GM12872 (cell line): ENCODE data around the gene TRIM72.

Experiments
- TF ChIP-seq, protein P1 (sequence below): IDR thresholded peaks from 3 replicates; pipeline ENCODE4 v1.5.1; 2011; ENCODE audit warnings: low read depth, mild to moderate bottlenecking, low read length, moderate library complexity; ENCODE audit not compliant: insufficient read depth

Gene TRIM72, protein sequence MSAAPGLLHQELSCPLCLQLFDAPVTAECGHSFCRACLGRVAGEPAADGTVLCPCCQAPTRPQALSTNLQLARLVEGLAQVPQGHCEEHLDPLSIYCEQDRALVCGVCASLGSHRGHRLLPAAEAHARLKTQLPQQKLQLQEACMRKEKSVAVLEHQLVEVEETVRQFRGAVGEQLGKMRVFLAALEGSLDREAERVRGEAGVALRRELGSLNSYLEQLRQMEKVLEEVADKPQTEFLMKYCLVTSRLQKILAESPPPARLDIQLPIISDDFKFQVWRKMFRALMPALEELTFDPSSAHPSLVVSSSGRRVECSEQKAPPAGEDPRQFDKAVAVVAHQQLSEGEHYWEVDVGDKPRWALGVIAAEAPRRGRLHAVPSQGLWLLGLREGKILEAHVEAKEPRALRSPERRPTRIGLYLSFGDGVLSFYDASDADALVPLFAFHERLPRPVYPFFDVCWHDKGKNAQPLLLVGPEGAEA

DNA sequence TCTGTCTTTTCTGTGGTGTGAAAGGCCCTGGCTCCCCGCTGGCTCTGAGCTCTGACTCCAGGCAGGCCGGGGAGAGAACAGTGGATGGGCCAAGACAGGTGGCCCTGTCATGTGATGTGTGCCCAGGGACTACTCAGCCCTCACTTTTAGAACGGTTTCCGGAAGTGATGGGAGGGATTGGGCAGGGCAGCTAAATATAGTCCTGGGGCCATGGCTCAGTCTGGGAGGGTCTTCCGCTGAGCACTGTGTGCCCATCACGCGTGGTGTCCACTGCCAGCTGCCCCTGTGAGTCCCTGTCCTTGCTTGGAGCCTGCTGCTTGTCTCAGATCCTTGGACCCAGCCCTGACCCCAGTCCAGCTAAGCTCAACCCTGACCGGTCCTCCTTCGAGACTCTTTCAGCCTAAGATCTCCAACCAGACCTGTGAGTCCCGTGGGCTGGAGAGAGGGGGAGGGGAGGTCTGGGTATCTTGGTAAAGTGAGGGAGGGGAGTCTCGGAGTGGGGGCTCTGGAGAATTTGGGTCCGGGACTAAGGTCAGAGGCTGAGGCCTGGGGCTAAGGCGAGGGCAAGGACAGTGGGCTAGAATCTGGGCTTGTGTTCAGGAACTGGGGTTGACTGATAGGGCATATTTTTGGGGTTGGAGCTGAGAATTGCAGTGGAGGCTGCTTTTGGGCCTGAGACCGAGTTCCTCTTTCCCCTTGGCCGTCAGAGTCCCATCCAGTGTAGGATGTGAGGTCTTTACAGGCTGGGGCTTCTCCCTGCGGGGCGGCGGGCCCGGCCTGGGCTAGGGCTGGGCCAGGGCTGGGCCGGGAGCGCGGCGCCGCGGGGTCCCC is at the start of gene TRIM72:
Gene TRIM72, plus strand, starts transcription at position 243 of the 831 bp plus-strand sequence. CDS start 620 bp downstream, outside the sequence.
- TF ChIP-seq, protein P1, sequence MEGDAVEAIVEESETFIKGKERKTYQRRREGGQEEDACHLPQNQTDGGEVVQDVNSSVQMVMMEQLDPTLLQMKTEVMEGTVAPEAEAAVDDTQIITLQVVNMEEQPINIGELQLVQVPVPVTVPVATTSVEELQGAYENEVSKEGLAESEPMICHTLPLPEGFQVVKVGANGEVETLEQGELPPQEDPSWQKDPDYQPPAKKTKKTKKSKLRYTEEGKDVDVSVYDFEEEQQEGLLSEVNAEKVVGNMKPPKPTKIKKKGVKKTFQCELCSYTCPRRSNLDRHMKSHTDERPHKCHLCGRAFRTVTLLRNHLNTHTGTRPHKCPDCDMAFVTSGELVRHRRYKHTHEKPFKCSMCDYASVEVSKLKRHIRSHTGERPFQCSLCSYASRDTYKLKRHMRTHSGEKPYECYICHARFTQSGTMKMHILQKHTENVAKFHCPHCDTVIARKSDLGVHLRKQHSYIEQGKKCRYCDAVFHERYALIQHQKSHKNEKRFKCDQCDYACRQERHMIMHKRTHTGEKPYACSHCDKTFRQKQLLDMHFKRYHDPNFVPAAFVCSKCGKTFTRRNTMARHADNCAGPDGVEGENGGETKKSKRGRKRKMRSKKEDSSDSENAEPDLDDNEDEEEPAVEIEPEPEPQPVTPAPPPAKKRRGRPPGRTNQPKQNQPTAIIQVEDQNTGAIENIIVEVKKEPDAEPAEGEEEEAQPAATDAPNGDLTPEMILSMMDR, result no peak

DNA sequence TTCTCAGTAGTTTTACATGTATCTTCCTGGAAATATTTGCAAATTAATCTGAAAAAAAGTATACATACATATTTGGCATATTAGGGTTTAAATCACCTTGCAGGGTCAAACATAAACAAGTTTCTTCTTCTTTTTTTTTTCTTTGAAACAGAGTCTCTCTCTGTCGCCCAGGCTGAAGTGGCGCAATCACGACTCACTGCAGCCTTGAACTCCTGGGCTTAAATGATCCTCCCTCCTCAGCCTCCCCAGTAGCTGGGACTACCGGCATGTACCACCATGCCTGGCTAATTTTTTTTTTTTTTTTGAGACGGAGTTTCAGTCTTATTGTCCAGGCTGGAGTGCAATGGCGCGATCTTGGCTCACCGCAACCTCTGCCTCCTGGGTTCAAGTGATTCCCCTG is 46.6 kb upstream of the TRIM72 start:
- TF ChIP-seq, protein P1, result no peak

DNA sequence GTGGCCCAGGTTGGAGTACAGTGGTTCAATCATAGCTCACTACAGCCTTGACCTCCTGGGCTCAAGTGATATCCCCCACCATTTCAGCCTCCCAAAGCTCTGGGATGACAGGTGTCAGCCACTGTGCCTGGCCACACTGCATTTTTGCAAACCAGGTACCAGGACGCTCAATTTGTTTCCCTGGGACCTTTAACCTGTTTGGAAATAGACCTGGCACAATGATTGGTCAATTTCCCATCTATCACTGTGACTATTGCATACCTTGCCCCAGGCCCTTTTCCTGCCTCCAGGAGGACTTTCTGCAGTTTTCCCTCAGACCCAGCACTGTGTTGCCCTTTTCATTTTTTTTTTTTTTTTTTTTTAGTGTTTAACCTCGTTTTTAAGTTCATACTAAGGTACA is 45.1 kb upstream of the TRIM72 start:
- TF ChIP-seq, protein P1, result no peak

DNA sequence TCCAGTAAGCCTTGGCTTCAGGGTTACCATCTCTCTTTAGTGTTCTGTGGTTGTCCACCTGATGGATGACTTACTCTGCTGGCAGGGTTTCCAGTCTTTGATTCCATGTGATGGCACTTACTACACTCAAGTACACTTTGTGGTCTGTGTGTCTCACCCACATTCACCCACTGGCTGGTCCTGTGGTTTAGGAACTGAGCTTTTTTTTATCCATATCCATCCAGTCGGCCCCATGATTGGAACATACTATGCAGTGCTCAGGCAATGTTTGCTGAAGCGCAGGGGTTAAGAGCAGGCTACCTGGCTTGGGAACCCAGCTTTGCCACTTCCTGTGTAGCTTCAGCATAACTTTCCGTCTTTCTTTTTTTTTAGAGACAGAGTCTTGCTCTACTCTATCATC is 36.8 kb upstream of the TRIM72 start:
- TF ChIP-seq, protein P1, result no peak

DNA sequence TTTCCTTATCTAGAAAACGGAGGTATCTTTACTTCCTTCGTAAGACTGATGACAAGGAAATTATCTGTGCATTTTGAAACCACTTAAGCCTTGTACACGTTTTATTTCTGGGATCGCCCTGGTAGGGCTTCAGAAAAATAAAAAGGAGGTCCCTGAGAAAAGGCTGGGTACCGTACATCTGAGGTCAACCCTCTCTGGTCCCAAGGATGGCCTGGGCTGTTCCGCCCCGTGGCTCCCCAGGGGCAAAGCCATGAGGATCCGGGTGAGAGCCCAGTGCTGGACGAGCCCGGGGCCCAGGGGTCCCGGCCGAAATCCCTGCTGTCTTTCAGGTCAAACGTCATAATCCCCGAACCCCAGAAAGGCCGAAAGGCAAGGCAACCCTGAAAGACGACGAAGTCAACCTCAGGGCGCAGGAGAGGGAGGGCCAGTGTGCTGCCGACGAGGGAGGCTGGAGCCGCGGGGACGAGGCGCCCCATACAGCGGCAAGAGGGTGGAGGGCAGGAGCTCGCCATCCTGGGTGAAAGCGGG is 34.6 kb upstream of the TRIM72 start:
- TF ChIP-seq, protein P1, result no peak

DNA sequence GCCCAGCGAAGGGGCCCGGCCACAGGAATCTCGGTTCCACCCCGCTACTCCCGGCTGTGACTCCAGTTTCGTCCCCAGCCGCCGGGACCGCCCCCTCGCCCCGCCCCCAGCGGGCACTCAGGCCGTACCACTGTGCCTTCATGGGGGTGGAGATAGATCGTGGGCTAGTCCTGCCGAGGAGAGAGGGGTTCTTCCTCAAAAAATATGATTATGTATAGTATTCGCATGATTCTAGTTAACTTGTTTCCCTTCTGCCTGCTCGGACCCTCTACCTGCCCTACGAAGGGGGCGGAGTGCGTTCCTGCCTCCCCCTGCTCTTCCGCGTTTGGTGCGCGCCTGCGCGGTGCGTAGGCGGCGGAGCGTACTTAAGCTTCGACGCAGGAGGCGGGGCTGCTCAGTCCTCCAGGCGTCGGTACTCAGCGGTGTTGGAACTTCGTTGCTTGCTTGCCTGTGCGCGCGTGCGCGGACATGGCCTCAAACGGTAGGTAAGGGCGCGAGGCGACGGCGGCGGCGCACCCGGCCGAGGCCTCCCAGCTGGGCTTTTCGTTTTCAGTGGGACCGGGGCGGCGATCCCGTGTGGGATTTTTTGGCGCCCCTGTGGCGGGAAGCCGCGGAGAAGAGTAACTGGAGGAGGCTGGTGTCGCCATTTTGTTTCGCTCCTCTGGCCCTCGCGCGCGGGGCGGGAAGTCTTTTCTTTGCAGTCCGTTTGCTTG is 34.0 kb upstream of the TRIM72 start, which contains the start of gene FUS:
Gene FUS, plus strand, starts transcription at position 393 of the 713 bp plus-strand sequence. Its CDS starts 76 bp downstream, at position 469.
- TF ChIP-seq, protein P1, result no peak
